ENCODE data around the gene MID1.
"Not testable (repeated sequence)": the region's sequence is repeated elsewhere in the genome, so short reads cannot be mapped to it uniquely, and the experiment has no call there.

Gene MID1

DNA sequence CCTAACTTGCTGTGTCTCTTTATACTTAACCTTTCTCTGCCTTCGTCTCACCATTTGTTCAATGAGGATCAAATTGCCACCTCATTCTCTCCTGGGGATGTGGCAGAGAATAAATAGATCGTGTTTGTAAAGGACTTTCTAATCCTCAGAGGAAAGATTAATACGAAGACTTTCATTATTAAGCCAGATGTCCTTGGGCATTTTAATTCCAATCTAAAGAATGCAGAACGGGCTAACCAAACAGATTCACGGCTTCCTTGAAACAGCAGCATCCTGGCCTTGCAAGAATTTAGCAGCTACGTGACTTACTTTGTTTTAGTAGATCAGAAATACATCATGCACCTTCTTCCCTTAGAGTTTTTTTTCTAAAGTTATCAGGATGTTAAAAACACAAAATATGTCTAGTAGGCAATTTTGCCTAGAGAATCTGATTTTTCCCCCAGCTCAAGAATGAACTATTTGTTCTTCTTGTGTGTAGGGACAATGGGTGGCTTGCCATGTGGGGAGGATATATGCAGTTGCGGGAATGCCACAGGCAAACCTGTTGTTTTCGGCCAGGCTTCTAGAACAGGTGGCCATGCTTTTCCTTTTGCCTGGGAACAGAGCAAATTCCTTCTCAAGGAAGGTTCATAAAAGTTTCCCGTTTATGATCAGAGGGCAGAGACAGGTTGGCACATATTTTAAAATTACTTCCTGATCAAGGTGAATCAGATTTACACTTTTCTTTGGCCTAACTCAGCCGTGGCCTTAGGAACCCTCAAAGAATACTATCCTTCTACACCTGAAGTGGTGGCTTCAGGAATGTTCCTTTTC is 3.0 kb downstream of the MID1 start:
- DNase-seq, result no peak

GRCh38 chrX:10615931-10616774 is 4.2 kb downstream of the MID1 start:
- DNase-seq, result peak; percentile 24

- DNase-seq, result no peak
Observed at GRCh38 chrX:10612215-10612614, 8.2 kb downstream of the MID1 start.

DNA sequence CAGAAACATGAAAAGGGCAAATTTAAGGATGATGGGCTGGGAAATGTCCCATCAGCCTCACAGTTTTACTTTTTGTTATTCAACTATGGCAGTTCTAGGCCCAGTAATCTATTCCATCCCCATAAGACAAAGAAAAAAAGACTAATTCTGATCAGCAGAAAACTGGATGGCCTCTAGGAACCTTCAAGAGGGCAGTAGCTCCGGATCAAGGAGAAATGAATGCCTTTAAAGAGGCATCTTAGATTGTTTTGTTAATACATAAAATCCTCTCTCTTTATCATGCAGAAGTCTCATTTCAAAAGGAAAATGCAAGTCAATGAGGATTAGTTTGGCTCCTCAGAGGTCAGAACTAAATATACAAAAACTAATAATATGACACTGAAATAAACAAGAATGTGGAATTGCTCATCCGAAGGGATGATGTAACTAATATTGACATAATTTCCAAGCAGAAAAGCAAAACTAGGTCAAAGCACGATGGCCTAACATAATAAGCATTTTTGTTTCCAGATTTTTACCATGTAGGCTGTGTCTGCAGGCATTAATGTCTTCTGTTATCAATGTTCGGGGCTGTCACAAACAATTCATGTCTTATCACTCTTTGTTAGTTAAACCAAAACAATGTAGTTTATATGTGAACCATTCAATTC is 8.8 kb downstream of the MID1 start:
- no peak for DNase-seq

GRCh38 chrX:10608099-10608498 is 12.3 kb downstream of the MID1 start:
- DNase-seq, result no peak

DNA sequence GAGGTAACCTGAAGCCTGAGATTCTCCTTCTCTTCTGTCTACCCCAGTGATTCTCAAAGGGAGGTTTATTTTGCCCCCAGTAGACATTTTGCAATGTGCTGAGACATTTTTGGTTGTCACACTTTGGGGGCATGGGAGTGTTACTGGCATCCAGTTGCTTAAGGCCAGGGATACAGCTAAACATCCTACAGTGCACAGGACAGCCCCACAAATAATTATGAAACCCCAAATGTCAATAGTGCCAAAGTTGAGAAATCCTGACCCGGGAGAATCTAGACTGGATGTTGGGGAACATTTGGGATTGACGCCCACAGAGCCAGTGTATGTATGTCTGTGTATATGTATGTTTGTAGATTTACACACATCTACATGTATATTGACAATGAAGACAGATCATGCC is 13.2 kb downstream of the MID1 start:
- no peak for DNase-seq

- no peak for DNase-seq
Observed at GRCh38 chrX:10603612-10604011, 16.8 kb downstream of the MID1 start.

DNA sequence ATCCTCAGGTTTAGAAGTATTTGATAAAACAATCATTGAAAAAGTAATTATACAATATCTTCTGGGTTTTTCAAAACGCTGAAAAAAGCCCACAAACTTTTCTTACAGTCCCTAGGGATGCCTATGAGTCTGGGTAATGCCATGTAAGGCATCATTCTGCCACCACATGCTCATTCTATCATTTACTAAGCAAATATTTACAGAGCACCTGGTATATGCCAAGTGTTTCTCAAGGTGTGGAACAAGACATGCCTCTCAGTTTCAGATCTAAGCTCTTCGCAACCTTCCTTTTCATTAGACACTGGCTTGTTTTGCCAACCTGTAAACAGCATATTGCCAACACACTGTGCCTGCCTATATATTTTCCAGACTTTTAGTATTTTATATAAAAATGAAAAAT is 17.7 kb downstream of the MID1 start:
- no peak for DNase-seq

DNA sequence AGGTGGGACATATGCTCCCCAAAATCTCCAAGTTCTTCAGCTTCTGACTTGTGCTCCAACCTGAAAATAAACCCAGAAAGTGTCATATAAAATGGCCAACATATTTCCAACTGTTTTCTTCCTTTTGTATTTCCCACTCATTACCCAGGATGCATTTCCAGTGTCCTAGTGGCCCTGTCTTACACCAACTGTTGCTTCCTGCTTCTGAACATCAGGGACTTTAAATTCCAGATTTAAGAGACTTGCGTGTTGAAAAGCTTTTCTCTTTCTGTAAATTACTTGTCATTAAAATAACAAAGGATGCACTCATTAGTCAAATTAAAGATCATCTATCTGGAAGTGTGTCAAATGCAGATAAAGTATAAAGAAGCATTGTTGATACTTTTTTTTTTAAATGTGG is 19.9 kb downstream of the MID1 start:
- no peak for DNase-seq

- no peak for DNase-seq
Observed at GRCh38 chrX:10598540-10598939, 21.8 kb downstream of the MID1 start.

DNA sequence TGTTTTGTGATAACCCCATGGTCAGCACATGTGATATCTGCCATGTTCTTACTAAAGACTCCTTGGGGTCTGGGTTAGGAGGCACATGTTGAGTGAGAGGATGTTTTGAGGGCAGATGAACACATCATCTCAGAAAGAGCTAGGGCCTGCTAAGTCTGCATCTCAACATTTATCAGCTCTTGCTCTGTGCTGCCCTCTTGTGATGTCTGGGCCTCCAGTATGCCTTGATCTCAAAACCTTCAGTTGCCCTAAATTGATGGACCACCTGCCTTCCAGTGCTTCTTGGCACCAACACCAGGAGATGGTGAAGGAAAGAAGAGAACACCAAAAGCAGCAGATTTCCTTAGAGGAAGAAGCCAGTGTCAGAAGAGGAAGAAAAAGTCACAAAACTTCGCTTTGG is 22.5 kb downstream of the MID1 start:
- DNase-seq, result peak; percentile 9

DNA sequence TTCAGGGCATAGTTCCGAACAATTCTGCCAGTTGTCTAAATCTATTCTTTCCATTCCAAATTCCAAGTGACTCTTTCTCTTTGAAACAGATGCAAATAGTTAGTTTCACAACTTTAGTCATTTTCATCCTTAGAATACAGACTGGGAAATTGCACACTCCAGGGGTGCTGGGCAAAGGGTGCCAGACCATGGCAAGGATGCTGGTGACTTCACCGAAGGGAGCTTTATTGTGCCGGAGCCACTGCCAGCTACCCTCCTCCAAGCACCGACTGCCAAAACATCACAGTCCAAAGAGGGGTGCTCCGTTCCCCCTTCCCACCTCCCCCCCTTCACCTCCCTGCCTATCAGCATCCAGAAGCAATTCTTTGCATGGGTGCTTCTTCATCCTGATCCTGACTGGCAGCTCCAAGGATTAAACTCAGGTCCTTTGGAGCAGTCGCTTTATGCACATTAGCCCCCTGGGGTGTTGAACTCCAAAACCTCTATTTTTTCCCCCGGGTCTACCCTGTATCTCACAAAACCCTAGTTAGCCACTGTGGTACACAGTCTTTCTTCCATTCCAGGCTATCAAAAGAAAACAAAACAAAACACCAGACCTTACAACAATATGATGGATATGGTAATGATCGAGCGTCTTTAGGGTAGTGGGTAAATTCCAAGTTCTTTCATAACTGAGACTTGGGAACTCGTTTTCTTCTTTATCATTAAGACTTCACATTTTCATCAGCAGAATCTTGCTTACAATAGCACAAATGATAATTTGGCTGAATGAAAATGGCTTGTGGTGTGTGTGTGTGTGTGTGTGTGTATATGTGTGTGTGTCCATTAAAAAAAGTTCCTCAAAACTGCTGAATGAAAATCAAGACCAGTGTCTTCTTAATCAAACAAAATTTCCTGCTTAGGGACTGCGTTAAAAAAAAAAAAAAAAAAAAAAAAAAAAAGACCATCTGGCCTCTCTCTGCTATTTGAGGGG is 28.7 kb downstream of the MID1 start:
- no peak for DNase-seq

- not testable (repeated sequence) for DNase-seq
Observed at GRCh38 chrX:10589787-10590186, 30.6 kb downstream of the MID1 start.

- no peak for DNase-seq
Observed at GRCh38 chrX:10589098-10589497, 31.3 kb downstream of the MID1 start.

DNA sequence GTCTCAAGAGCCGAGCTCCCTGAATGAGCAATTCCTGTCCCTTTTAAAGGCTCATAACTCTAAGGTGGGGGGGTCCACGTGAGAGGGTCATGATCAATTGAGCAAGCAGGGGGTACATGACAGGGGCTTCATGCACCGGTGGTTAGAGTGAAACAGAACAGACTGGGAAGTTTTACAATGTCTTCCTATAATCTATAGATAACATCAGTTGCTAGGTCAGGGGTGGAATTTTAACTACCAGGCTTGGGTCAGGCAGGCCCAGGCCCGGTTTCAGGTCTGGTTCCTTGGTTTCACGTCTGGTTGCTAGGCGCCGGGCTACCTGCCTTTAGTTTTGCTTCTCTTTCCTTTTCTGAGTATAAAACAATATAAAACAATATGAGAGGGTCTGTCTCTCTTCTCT is 35.5 kb downstream of the MID1 start:
- not testable (repeated sequence) for DNase-seq

DNA sequence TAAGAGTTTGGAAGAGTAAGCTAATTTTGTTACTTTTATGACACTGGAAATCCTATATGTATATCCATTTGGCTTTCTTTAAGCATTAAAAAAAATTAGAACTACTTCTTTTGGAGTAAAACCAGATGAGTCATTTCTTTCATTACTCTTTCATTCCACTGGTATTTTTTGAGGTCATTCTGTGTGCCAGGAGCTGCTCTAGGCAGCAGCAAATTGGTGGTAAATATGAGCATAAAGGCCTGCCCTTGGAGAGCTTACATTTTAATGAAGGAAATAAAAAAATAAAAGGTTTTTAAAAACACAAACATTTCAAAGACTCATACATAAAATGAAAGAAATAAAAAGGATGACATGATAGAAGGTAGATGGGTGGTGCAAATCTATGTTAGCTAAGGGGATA is 37.4 kb downstream of the MID1 start:
- no peak for DNase-seq

- no peak for DNase-seq
Observed at GRCh38 chrX:10582215-10582733, 38.1 kb downstream of the MID1 start.

- peak; percentile 39 for DNase-seq
Observed at GRCh38 chrX:10579112-10580011, 41.0 kb downstream of the MID1 start.

- DNase-seq, result no peak
Observed at GRCh38 chrX:10578527-10578926, 41.9 kb downstream of the MID1 start.

DNA sequence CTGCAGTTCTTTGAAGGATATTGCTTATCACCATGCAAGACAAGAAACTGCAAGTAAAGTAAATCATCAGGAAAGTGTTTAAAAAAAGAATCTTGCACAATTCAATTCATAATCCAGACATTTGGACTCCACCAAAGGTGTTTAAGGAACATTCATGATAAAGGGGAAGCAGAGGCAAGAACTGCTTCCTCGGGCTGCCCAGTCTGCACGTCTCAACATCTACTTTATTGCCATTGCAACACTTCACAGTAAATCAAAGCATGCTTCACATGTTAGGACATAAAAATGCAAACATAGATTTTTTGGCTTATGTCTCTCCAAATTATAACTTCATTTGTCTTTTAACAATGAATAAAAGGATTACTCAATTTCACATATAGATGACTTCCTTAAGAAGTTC is 42.5 kb downstream of the MID1 start:
- DNase-seq, result no peak

Measured in kidney glomerular epithelial cell (primary cell).